ENCODE data around the gene USP10.

Gene USP10

GRCh38 chr16:84714028-84714427 lies 14.2 kb downstream of the USP10 start:
- TF ChIP-seq CTCF (IDR thresholded peaks at IDR 0.05) (no peak), ZFX (IDR thresholded peaks at IDR 0.05; ENCODE audit: borderline replicate concordance) (no peak)
- no peak overlapping the region for H3K27ac ChIP-seq

- no peak overlapping the region for H3K27ac ChIP-seq
- TF ChIP-seq CTCF (IDR thresholded peaks at IDR 0.05): no peak
- no peak for TF ChIP-seq ZFX (IDR thresholded peaks at IDR 0.05; ENCODE audit: borderline replicate concordance)
Observed at GRCh38 chr16:84715424-84715823, 15.6 kb downstream of the USP10 start.

GRCh38 chr16:84715854-84716253 lies 16.1 kb downstream of the USP10 start:
- no peak overlapping the region for H3K27ac ChIP-seq
- TF ChIP-seq ZFX (IDR thresholded peaks at IDR 0.05; ENCODE audit: borderline replicate concordance): no peak
- TF ChIP-seq CTCF (IDR thresholded peaks at IDR 0.05): no peak

GRCh38 chr16:84716740-84717139 lies 16.9 kb downstream of the USP10 start:
- no peak for TF ChIP-seq ZFX (IDR thresholded peaks at IDR 0.05; ENCODE audit: borderline replicate concordance)
- TF ChIP-seq CTCF (IDR thresholded peaks at IDR 0.05): no peak
- no peak overlapping the region for H3K27ac ChIP-seq

- no peak overlapping the region for H3K27ac ChIP-seq
- no peak for TF ChIP-seq ZFX (IDR thresholded peaks at IDR 0.05; ENCODE audit: borderline replicate concordance)
- TF ChIP-seq CTCF (IDR thresholded peaks at IDR 0.05): no peak
Observed at GRCh38 chr16:84717484-84717883, 17.7 kb downstream of the USP10 start.

GRCh38 chr16:84720177-84720579 lies 20.4 kb downstream of the USP10 start:
- no peak for TF ChIP-seq ZFX (IDR thresholded peaks at IDR 0.05; ENCODE audit: borderline replicate concordance)
- TF ChIP-seq CTCF (IDR thresholded peaks at IDR 0.05): no peak
- H3K27ac ChIP-seq: no peak overlapping the region

- H3K27ac ChIP-seq: no peak overlapping the region
- no peak for TF ChIP-seq CTCF (IDR thresholded peaks at IDR 0.05)
Observed at GRCh38 chr16:84722068-84722467, 22.3 kb downstream of the USP10 start.

All from 22Rv1 (cell line).